GM21528 (cell line): ENCODE measurements around the gene EVI5L.
"Not testable (repeated sequence)": the region's sequence is repeated elsewhere in the genome, so short reads cannot be mapped to it uniquely, and the experiment has no call there.

Experiments used
- ATAC-seq: cut with Tn5 transposase; IDR thresholded peaks from one replicate; pipeline ENCODE4 v1.9.1; 2021; ENCODE audit warnings: mild to moderate bottlenecking, moderate library complexity; ENCODE audit not compliant: unreplicated experiment, low FRiP score

The EVI5L gene

GRCh38 chr19:7815325-7815724 is 14.7 kb upstream of the EVI5L start:
- no peak for ATAC-seq

- not testable (repeated sequence) for ATAC-seq
Observed at GRCh38 chr19:7816040-7816439, 14.0 kb upstream of the EVI5L start.

- no peak for ATAC-seq
Observed at GRCh38 chr19:7817801-7818200, 12.2 kb upstream of the EVI5L start.

GRCh38 chr19:7818806-7819205 is 11.2 kb upstream of the EVI5L start:
- no peak for ATAC-seq

- ATAC-seq = no peak
Observed at GRCh38 chr19:7819337-7819736, 10.7 kb upstream of the EVI5L start.

- no peak for ATAC-seq
Observed at GRCh38 chr19:7820588-7820987, 9.4 kb upstream of the EVI5L start.

- ATAC-seq = no peak
Observed at GRCh38 chr19:7822910-7823515, 7.0 kb upstream of the EVI5L start.

GRCh38 chr19:7823686-7824301 is 6.2 kb upstream of the EVI5L start:
- ATAC-seq = no peak

GRCh38 chr19:7829166-7829520 is 875 bp upstream of the EVI5L start:
- no peak for ATAC-seq

GRCh38 chr19:7830272-7830771 is 304 bp downstream of the EVI5L start:
- no peak for ATAC-seq

- no peak for ATAC-seq
Observed at GRCh38 chr19:7830823-7831222, 805 bp downstream of the EVI5L start.

GRCh38 chr19:7831452-7831851 is 1.4 kb downstream of the EVI5L start:
- no peak for ATAC-seq

- ATAC-seq = no peak
Observed at GRCh38 chr19:7832009-7832408, 2.0 kb downstream of the EVI5L start.

- ATAC-seq = no peak
Observed at GRCh38 chr19:7832781-7833180, 2.8 kb downstream of the EVI5L start.

GRCh38 chr19:7833225-7834099 is 3.4 kb downstream of the EVI5L start:
- no peak for ATAC-seq

- no peak for ATAC-seq
Observed at GRCh38 chr19:7839476-7839875, 9.5 kb downstream of the EVI5L start.

GRCh38 chr19:7840629-7841028 is 10.6 kb downstream of the EVI5L start:
- ATAC-seq = no peak

GRCh38 chr19:7841751-7842660 is 12.0 kb downstream of the EVI5L start:
- ATAC-seq = no peak

- no peak for ATAC-seq
Observed at GRCh38 chr19:7842661-7843294, 12.8 kb downstream of the EVI5L start.

GRCh38 chr19:7843521-7843920 is 13.5 kb downstream of the EVI5L start:
- no peak for ATAC-seq
